HG03280 (cell line): ENCODE data around the gene COL4A5.

Experiments used
- ATAC-seq: cut with Tn5 transposase; IDR thresholded peaks from one replicate; pipeline ENCODE4 v1.9.1; 2021; ENCODE audit warnings: mild to moderate bottlenecking, moderate library complexity; ENCODE audit not compliant: unreplicated experiment

Gene COL4A5

DNA sequence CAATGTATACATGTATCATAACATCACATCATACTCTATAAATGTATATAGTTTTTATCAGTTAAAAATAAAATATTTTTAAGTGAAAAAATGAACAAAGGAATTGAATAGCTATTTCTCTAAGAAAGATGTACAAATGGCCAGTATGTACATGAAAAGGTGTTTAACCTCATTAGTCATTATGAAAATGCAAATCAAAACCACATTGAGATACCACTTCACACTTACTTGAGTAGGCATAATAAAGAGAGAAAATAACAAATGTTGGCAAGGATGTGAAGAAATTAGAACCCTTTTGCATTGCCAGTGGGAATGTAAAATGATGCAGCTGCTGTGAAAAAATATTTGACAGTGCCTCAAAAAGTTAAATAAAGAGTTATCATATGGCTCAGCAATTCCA lies 201.2 kb downstream of the COL4A5 start:
- ATAC-seq, result no peak

DNA sequence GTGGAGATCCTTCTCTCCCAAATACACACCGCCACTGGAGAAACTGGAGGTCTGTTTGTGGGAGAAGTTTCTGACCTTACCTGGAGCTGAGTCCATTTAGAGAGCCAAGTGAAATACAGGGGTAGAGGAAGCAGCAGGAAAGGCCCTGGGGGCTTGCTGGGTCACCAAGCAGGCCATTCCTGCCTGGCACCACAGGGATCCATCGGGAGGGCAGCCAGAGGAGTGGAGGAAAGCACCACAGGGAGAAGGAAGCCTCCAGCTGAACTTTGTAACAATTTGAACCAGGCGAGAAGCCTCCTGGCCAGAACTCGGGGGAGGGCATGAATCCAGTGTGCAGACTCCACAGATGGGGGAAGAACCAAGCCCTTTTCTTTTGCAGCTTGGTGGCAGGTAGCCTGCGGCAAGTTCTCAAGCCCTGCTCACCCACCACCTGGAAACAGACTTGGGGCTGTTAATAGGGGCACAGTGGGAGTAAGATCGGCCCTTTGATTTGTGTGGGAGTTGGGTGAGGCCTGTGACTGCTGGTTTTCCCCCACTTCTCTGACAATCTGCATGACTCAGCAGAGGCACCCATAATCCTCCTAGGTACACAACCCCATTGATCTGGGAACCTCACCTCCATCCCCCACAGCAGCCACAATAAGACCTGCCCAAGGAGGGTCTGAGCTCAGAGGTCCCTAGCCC lies 202.1 kb downstream of the COL4A5 start:
- ATAC-seq, result no peak

DNA sequence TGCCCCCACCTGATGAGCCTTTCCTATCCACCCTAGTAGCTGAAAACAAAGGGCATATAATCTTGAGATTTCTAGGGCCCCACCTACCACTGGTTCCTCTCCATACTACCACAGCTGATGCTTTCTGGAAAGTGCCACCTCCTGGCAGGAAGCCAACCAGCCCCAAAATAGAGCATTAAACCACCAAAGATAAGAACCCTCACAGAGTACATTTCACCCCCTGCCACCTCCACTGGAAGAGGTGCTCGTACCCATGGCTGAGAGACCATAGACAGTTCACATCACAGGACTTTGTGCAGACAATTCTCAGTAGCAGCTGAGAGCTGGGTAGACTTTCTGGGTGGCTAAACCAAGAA lies 202.6 kb downstream of the COL4A5 start:
- ATAC-seq, result no peak

DNA sequence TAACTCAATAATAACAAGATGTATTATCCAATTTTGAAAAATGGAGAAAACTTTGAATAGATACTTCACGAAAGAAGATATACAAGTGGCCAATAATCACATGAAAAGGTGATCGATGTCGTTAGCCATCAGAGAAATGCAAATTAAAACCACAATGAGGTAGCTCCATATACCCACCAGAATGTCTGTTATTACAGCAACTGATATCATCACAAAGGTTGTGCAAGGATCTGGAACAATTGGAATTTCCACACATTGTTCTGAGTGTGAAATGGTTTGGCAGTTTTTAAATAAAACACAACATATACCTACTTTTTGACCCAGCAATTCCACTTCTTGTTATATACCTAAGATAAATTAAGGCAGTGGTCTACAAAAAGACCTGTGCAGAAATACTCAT lies 225.1 kb downstream of the COL4A5 start:
- no peak for ATAC-seq

DNA sequence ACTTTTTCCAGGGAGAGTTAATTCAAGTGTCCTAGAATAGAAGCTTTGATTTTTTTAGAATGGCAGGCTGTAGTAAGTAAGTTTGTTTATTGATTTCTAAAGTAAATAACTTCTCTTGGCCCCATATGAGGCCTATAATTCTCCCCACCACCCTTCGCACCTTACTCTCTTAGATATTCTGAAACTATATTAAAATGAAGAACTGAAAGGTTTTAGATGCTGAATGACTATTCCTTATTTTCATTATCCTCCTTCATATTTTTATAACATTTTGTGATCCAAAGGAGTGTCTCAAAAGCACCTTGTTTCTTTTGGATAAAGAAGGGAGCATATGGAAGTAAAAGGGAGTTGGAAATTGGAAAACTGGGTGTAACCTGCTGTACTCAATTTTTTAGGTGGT lies 226.5 kb downstream of the COL4A5 start:
- ATAC-seq, result no peak

DNA sequence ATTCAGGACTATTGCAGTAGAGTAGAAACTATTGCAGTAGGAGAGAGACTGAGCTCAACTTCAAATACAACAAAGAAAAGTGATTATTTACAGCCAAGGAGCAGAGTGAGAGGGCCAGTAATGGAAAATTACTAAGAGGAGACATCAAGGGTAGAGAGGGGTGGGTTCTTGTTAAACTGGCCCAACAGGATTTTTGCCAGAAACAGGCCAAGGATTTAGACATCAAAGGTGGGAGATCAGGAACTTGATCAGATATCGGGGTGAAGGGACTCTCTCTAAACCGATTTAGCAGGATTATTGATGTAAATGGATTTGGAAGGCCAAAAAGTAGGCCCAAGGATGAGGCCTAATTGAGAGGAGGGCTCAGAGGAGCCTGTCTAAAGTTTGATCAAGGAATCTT lies 231.9 kb downstream of the COL4A5 start:
- ATAC-seq, result no peak

DNA sequence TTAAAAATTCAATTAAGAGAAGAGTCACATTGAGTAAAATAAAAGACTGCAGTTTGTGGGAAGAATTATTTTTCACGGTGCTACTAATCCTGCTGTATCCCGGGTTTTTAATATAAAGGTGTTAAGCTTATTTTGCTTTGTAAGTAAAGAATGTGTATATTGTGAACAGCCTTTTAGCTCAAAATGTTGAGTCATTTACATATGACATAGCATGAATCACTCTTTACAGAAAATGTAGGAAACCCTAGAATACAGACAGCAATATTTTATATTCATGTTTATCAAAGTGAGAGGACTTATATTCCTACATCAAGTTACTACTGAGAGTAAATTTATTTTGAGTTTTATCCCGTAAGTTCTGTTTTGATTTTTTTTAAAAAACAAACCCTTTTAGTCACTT lies 257.1 kb downstream of the COL4A5 start:
- ATAC-seq, result no peak

DNA sequence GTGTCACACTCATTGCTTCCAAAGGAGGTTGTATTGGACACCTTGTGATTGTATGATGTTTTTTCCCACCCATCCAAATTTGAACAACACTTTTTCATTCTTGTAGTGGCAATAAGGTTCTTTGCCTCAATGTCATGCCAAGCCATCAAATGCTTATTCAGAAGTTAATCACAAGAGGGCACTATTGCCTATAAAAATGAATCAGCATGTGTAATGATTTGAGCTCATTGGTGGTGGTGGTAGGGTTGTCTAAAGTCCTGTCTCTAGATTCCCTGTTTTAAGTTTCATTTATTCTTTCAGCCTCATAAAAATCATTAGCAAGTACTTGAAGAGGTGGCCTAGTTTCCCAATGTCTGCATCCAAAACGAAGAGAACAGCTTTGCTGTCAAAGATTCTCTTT lies 259.7 kb downstream of the COL4A5 start:
- no peak for ATAC-seq

DNA sequence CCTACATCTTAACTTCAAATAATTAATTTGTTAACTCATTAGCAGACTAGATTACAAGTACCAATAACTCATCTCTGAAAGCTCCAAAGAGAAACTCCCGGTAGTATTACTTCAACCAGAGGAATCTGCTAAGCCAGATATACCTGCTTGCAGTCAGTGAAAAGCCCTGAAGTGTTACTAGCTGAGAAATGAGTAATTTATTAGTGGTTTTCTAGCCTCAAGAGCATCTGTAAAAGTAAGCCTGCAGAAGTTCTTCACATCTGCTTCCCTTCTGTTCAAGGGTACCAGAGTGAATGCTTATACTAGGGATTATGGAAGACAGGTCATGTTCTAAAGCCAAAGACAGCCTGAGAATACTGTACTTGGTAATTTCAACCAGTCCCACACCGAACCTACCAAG lies 262.0 kb downstream of the COL4A5 start:
- no peak for ATAC-seq

DNA sequence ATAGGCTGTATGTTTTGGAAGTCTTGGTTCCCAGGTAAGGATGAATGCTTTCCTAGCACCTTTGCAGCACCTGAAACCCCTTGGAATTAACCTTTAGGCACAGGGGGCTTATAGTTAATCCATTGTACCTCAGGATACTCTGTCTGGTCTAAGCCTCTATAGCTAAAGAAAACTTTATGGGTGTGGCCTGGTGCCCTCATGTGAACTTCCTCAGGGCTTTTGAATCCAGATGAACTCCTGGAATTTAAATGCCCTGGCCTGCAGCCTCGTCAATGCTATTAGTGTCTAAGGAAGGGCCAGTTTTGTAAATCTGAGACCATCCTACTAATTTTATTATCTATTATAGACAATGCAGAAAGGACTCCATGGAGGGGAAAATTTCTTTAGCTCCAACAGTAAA lies 262.9 kb downstream of the COL4A5 start:
- ATAC-seq, result no peak

DNA sequence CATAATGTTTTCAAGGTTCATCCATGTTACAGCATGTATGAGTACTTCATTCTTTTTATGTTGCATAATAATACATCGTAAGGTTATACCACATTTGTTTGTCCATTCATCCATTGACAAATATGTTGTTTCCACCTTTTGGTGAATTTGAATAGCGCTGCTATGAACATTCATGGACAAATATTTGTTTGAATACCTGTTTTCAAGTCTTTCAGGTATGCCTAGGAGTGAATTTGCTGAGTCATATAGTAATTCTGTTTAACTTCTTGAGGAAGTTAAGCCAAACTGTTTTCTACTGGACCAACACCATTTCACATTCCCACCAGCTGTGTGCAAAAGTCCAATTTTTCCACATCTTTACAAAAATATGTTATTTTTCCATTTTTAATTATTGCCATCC lies 265.2 kb downstream of the COL4A5 start:
- no peak for ATAC-seq

DNA sequence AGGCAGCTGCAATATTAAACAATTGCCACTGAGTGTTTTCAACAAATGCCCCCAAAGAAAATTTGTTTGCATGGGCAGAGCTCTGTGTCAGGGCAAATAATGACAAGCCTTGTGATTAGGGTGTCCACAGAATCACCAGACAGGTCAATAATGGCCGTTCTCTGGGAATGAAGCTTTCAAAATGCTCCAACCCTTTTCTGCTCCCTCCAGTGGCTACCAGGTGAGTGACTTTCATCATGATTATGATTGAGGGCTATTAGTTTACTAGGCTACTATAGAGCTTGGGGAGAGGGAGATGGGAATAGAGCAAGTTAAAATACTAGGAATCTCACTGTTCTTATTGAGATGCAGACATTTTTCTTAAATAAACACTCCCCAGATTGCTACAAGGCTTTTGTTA lies 273.2 kb downstream of the COL4A5 start:
- no peak for ATAC-seq

DNA sequence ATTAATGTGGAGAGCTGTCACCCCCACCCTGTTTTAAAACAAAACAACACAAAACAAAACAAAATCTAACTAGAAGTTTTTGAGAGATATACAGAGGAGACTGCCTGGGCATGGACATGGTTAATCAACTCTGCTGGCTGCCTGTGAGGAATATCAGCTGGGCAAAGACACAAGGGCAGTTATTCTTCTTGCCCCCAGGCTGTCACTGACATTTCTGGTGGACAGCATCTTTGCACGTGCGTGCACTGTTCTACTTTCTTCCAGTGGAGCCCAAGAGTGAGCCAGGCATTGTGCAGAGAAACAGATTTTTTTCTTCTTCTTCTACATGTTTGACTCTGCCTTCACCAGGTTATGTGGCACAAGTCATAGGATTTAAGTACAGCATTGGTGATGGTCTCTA lies 282.9 kb downstream of the COL4A5 start:
- no peak for ATAC-seq

DNA sequence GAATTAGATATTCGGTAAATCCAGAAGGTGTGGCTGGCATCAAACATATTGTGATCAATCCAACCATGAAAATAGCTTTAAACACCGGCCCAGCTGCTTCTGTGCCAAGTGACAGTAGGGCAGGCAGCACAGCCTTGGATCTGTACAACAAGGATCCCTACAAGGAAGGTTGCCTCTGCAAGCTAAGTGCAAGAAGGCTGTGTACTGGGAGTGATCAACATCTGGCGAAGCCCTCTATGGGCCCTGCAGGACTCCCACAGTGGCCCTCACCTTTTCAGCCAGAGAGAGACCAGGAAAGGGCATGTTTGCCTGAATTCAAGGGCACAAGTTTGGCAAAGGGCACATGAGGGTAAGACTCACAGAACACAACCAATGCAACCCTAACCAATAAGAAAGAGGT lies 287.1 kb downstream of the COL4A5 start:
- no peak for ATAC-seq

DNA sequence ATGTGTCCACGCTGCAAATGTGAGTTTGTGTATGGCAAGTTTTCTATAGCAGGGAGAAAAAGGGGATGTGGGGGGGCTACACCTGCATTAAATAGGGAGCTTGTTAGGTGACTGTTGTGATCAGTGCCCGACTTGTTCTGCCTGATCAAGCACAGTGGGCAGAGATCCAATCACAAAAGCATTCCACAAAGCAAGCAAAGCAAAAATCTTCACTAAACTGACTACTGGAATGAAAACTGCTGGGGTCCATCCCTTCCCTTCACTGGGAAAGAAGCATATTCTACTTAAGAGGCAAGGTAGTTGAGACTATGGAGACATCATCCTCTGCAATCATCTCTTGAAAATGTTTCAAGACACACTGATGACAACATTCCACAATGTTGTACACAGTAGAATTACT lies 291.5 kb downstream of the COL4A5 start:
- no peak for ATAC-seq

DNA sequence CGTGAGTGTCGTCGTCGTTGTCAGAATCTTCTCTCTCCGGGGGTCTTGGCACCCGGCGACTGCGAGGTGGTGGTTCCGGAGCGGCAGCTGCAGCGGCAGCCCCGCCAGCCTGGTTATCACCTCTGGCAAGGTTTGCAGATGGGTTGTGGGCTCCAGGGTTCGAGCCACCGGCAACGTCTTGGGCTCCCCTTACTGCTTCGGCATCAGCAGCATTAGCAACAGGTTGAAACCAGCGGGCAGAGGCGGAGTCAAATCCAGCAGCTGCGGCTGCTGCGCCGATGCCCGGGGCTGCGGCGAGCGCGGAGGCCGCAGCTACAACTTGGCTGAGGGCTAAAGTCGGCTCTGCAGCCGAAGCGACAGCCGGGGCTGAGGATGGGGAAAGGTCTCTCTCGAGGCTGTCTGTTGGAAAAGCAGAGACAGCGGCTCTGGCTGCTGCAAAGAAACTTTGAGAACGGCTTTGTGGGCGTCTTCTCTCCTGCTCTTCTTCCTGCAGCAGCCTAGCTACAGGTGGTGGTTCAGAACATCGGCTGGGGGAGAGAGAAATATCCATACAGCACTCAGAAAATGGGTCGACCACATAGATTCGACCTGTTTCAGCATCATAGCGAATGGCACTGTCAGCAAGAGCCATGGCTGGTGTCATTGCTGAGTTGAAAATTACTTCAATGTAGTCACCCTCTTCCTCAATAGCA lies 293.1 kb downstream of the COL4A5 start:
- ATAC-seq, result no peak

DNA sequence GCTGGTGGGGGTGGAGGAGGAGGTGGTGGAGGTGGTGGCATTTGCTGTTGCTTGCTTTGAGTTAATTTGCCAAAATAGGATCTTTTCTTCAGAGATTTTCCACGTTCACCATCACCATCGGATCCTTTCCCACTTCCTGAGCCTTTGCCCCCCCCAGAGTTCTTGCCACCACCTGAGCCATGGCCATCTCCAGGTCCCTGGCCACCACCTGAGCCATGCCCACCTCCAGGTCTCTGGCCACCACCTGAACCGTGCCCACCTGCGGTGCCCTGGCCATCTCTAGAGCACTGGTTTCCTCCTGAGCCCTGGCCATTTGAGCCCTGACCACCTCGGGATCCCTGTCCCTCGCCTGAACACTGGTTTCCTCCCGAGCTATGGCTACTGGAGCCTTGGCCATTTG lies 294.8 kb downstream of the COL4A5 start:
- ATAC-seq, result no peak

DNA sequence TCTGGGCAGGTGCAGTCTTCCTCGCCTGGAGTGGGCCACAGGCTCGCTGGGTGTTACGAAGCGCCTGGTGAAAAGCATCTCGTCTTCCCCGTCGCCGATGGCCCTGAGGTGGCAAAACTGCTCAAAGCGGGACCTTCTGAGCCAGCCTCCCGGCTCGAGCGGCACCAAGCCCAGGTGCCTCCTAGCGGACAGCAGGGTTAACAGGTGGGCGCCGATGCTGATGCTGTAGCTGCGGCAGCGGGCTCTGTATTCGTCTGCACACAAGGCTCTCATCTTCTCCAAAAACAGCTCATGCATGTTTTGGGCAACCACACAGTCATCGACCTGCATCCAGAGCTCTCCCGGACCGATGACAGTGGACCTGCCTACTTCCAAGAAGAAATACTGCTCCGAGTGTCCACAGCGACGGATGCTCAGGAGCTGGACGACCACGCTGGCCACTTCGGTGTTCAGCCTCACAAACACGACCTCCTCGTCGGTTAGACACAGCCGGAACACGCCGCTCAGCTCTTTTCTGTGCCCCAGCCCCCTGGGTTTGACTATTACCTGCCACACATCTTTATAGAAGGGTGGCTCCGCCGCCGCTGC lies 295.5 kb downstream of the COL4A5 start:
- no peak for ATAC-seq

DNA sequence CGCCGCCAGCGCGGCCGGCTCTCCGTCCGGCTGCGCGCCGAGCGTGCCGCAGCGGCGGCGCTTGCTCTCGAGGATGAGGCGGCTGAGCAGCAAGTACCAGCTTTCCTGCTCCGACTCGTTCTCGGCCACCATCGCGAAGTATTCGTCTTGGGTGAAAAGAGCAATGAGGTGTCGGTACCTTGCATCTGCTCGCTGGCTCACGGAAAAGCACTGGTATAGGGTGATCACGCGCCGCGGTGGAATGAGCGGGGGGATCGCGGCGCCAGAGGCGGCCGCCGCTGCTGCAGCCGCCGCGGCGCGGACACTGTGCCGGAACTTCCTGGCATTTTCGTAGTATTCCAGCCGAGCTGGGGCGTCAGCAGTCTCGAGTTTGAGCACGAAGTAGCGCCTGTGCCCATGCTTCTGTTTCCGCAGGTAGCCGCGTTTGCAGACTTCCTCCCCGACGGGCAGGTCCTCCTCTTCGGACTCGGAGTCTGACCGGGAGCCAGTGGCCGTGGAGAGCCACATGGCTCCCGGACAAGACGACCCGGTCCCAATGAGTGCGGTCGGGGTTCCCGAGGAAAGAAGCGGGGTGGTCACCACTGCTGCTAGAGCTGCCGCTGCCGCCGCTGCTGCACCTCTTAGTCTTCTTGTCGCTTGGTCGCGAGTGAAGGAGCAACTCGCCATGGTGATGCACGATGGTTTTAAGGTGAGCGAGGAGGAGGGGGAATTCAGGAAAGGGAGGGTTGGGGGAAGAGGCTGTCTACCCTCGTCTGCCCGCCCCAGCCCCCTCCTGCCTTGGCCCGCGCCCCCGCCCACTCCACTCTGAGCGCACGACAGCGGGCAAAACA lies 296.3 kb downstream of the COL4A5 start:
- ATAC-seq, result no peak

DNA sequence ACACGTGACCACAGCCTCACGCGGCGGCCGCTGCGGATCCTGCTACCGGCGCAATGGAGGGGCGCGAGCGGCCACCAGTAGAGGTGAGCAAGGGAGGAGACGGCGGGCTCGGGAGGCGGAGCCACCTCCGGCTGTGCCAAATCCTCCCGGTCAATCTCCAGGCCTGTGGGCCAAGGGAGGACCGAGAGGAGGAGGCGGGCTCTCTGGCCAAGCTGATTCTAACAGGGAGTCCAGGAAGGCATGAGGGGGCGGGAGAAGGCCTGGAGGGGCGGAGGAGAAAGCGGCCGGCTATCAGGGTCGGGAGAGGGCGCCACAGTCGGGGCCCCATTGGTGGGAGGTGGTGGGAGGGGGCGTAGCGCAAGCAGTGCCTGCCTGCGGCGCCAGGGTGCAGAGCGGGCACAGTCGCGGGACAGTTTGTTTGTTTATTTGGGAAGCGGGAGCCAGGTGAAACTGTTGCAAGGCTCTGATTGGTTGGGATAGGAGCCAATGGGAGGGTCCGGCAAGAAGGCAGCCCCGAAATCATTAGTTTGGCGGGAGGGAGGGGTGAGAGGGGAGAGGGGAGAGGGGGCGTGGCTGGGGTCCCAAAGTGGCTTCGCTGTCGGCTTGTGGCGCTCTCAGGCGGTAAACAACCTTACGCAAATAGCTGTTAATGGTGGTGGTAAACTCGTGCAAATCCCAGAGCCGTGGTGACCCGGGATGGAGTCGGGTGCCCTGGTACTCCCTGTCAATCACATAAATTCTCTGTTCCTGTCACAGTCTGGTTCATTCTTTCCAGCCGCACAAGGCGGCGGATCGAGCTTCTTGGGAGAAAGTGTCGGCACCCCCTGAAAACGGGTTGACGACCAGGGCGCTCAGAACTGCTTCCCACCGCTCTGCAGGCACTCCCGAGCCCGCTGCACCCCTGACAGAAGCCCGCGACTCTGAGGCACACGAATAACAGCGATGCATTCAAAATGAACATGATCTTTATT lies 297.2 kb downstream of the COL4A5 start, which contains the start of gene IRS4:
Gene IRS4 (minus strand): TSS at position 55 of the 971 bp plus-strand sequence.
- no peak for ATAC-seq
